ENCODE results near the gene RNASEH1. TPM values are rescaled to one million over a fixed set of nuclear protein-coding genes. Genes with fewer than 3 reads are reported as not detected.
"Not testable (repeated sequence)": the region's sequence is repeated elsewhere in the genome, so short reads cannot be mapped to it uniquely, and the experiment has no call there.

Gene RNASEH1
- total RNA-seq, 6 donors from 2014 or later, result 17.1 to 19.5 (median 18.0) TPM

DNA sequence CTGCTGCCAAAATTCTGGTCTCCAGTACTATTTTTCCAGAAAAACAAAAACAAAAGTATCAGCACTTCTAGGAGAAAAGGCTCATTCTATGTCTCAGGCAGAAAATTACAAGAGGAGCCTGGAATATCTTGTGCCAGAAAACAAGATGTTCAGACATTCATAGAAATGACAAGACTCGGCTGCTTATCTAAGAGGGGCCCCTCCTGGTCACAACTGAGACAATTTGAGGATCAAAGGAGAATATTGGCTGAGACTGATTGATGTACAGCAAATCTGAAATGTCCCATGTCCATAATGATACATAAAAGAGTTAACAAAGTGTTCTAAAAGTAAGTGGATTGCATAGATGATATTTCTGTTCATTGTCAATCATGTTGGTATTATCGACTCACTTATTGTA lies 14.5 kb upstream of the RNASEH1 start:
- H3K4me3 ChIP-seq, result no peak overlapping the region
- WGBS, 2 donors, result 71 to 82% methylated on average over 2 of the region's 2 CpGs
- DNase-seq (no peak), ATAC-seq (ENCODE audit: low FRiP score in 2 of 2) (no peak)
- H3K4me1 ChIP-seq, result peaks cover 10 to 29% (median 22%) of the 10 kb centered on the region in 4 donors
- H3K36me3 ChIP-seq, result peaks cover 4 to 16% (median 10%) of the 10 kb centered on the region in 4 donors
- TF ChIP-seq EP300 (IDR thresholded peaks at IDR 0.05) (no peak), CTCF (IDR thresholded peaks at IDR 0.05) (no peak), POLR2A (IDR thresholded peaks at IDR 0.05) (no peak), POLR2AphosphoS5 (IDR thresholded peaks at IDR 0.05) (no peak)
- no peaks in the 10 kb centered on the region for H3K27me3 ChIP-seq
- no peak overlapping the region for H3K27ac ChIP-seq
- H3K9me3 ChIP-seq, result no peaks in the 10 kb centered on the region

GRCh38 chr2:3571284-3571683 lies 13.2 kb upstream of the RNASEH1 start:
- 84 to 85% methylated on average over 8 of the region's 8 CpGs for WGBS, 2 donors
- Histone ChIP-seq H3K36me3 (peaks cover 0 to 3% (median 0%) of the 10 kb centered on the region in 4 donors), H3K27me3 (no peaks in the 10 kb centered on the region), H3K4me1 (peaks cover 4 to 15% (median 8%) of the 10 kb centered on the region in 4 donors), H3K9me3 (no peaks in the 10 kb centered on the region), H3K27ac (no peak overlapping the region), H3K4me3 (no peak overlapping the region)
- no peak for TF ChIP-seq POLR2AphosphoS5 (IDR thresholded peaks at IDR 0.05)
- no peak for TF ChIP-seq POLR2A (IDR thresholded peaks at IDR 0.05)
- TF ChIP-seq EP300 (IDR thresholded peaks at IDR 0.05), result no peak
- DNase-seq (no peak), ATAC-seq (ENCODE audit: low FRiP score in 2 of 2) (no peak)

GRCh38 chr2:3569656-3570055 lies 11.5 kb upstream of the RNASEH1 start:
- H3K27me3 ChIP-seq; H3K9me3 ChIP-seq; H3K36me3 ChIP-seq; H3K4me3 ChIP-seq; H3K27ac ChIP-seq; H3K4me1 ChIP-seq; DNase-seq; ATAC-seq (ENCODE audit: low FRiP score in 2 of 2): not testable (repeated sequence)
- 91 to 92% methylated on average over 12 to 20 of the region's 23 CpGs for WGBS, 2 donors

- Histone ChIP-seq H3K4me1 (no peaks in the 10 kb centered on the region), H3K4me3 (no peak overlapping the region), H3K36me3 (no peaks in the 10 kb centered on the region), H3K9me3 (no peaks in the 10 kb centered on the region), H3K27me3 (no peaks in the 10 kb centered on the region), H3K27ac (no peak overlapping the region)
- no peak for DNase-seq
- no peak for TF ChIP-seq CTCF (IDR thresholded peaks at IDR 0.05)
- no peak for TF ChIP-seq POLR2A (IDR thresholded peaks at IDR 0.05)
- TF ChIP-seq POLR2AphosphoS5 (IDR thresholded peaks at IDR 0.05), result no peak
- no peak for TF ChIP-seq EP300 (IDR thresholded peaks at IDR 0.05)
- WGBS, 2 donors, result 89 to 94% methylated on average over 9 of the region's 9 CpGs
- ATAC-seq (ENCODE audit: low FRiP score in 2 of 2), result no peak
These were observed 8.7 kb upstream of the RNASEH1 start for GRCh38 chr2:3566806-3567205.

DNA sequence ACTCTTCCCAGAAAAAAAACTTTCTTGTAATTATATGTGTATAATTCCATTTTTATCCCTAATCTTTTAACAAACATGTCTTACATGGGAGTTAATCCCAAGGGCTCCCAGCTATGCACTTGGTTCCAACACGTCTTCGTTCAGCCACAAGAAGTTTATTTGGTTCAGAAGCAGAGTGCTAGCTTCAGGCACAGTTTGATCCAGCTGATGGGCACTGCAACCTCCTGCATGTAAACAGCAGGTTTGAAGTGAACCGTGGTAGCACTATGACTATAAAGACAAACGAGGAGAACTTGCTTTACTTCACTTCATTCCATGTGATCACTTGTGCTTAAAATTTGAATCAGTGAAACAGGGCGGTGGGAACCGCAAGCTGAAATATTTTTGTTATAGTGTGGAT lies 7.0 kb upstream of the RNASEH1 start:
- DNase-seq (no peak), ATAC-seq (ENCODE audit: low FRiP score in 2 of 2) (no peak)
- 81 to 98% methylated on average over 6 of the region's 6 CpGs for WGBS, 2 donors
- Histone ChIP-seq H3K4me3 (no peak overlapping the region), H3K27ac (no peak overlapping the region), H3K36me3 (no peaks in the 10 kb centered on the region), H3K4me1 (no peaks in the 10 kb centered on the region), H3K27me3 (no peaks in the 10 kb centered on the region), H3K9me3 (no peaks in the 10 kb centered on the region)
- no peak for TF ChIP-seq POLR2AphosphoS5 (IDR thresholded peaks at IDR 0.05)
- TF ChIP-seq POLR2A (IDR thresholded peaks at IDR 0.05), result no peak
- TF ChIP-seq EP300 (IDR thresholded peaks at IDR 0.05), result no peak
- no peak for TF ChIP-seq CTCF (IDR thresholded peaks at IDR 0.05)

DNA sequence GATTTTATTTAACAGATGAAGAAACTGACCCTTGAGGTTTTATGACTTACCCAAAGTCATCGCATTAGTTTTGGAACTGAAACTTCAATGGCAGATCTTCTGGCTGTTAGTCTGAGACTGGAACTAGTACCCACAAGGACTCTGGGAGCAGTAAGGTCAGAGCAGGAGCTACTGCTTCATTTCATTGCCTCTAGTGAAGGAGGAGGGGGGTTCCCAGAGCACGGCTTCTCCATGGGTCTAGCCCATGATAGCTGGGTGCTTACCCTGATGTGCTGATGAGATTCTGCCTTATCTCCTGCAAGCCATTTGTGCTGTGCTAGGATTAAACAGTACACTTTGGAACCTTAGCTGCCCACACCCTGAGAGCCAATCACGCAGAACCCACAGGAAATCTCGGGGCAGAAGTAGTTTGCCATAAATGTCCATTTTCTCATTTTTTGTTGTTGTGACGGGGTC lies 5.4 kb upstream of the RNASEH1 start:
- Histone ChIP-seq H3K27me3 (no peaks in the 10 kb centered on the region), H3K27ac (no peak overlapping the region), H3K4me3 (no peak overlapping the region), H3K36me3 (no peaks in the 10 kb centered on the region), H3K9me3 (no peaks in the 10 kb centered on the region), H3K4me1 (peaks cover 6 to 8% (median 7%) of the 10 kb centered on the region in 4 donors)
- no peak for ATAC-seq (ENCODE audit: low FRiP score in 2 of 2)
- 93% methylated on average over 5 of the region's 5 CpGs for WGBS, 2 donors
- TF ChIP-seq CTCF (IDR thresholded peaks at IDR 0.05), result no peak
- TF ChIP-seq EP300 (IDR thresholded peaks at IDR 0.05), result no peak
- TF ChIP-seq POLR2A (IDR thresholded peaks at IDR 0.05), result no peak
- no peak for TF ChIP-seq POLR2AphosphoS5 (IDR thresholded peaks at IDR 0.05)
- DNase-seq, result no peak
